ENCODE data around the gene KCNJ1. TPM values are rescaled to one million over a fixed set of nuclear protein-coding genes. Genes with fewer than 3 reads are reported as not detected.

The KCNJ1 gene
- total RNA-seq, 2 experiments from 2014 or later: not detected

- Mint-ChIP-seq H3K36me3 (ENCODE audit: low read depth) (peaks cover 3% of the 10 kb centered on the region), H3K9me3 (no peaks in the 10 kb centered on the region), H3K27ac (no peak overlapping the region), H3K4me3 (no peak overlapping the region), H3K27me3 (no peaks in the 10 kb centered on the region), H3K4me1 (ENCODE audit: low read depth) (peaks cover 1% of the 10 kb centered on the region)
- intact Hi-C loops (cut with micrococcal nuclease): no loop called here
- ChIA-PET CTCF (no interaction called here), POLR2A (interaction anchor here (0.9 kb wide), 1 partner anchor 12 kb away, joined by 3 read pairs; no protein-coding TSS in a partner anchor)
- no peak for ATAC-seq
- TF ChIP-seq, protein P1, sequence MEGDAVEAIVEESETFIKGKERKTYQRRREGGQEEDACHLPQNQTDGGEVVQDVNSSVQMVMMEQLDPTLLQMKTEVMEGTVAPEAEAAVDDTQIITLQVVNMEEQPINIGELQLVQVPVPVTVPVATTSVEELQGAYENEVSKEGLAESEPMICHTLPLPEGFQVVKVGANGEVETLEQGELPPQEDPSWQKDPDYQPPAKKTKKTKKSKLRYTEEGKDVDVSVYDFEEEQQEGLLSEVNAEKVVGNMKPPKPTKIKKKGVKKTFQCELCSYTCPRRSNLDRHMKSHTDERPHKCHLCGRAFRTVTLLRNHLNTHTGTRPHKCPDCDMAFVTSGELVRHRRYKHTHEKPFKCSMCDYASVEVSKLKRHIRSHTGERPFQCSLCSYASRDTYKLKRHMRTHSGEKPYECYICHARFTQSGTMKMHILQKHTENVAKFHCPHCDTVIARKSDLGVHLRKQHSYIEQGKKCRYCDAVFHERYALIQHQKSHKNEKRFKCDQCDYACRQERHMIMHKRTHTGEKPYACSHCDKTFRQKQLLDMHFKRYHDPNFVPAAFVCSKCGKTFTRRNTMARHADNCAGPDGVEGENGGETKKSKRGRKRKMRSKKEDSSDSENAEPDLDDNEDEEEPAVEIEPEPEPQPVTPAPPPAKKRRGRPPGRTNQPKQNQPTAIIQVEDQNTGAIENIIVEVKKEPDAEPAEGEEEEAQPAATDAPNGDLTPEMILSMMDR (IDR thresholded peaks at IDR 0.05): no peak
- DNase-seq: no peak
Measured at GRCh38 chr11:128824191-128825049, 42.7 kb downstream of the KCNJ1 start.

DNA sequence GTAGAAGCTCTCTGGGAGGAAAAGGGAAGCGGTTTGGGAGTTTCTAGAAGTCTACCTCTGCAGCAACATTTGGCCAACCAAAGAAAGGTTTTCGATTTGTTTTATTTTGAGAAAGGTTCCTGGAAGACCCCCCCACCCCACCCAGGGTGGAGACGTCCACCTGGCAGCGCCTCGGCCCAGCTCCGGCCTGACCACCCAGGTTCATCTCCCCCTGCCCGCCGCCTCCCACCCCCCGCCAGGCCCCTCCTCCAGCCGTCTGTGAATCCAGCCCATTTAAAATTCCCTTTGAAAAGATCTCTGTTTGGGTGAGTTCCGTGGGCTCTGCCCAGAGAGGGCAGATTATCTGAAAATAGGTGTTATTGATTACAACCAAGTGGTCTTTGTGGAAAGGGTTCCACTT is 43.3 kb downstream of the KCNJ1 start:
- POLR2A ChIA-PET: interaction anchor here (0.9 kb wide), 1 partner anchor 11 kb away, joined by 3 read pairs; no protein-coding TSS in a partner anchor
- ATAC-seq: no peak
- no peak overlapping the region for H3K4me3 Mint-ChIP-seq

DNA sequence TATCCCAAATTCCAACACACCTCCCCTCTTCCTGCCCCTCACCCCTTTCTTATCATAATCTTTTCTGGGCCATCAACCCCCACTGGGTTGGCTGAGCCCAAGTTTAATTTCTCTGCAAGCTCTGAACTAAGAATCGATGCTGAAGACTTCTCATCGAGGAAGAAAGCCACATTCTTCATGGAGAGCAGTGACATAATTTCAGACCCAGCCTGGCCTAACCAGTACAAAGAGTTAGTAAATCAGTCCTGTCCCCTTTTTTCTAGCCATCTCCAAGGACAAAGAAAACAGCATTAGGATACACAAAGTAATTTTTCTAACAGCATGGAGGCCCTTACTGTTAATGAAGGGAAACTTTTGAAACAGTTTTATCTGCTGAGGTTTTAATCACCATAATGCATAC is 45.0 kb downstream of the KCNJ1 start:
- Mint-ChIP-seq H3K27me3 (no peaks in the 10 kb centered on the region), H3K27ac (no peak overlapping the region), H3K4me3 (no peak overlapping the region), H3K4me1 (ENCODE audit: low read depth) (peaks cover 1% of the 10 kb centered on the region), H3K9me3 (no peaks in the 10 kb centered on the region), H3K36me3 (ENCODE audit: low read depth) (peaks cover 5% of the 10 kb centered on the region)
- DNase-seq (no peak), ATAC-seq (no peak)
- intact Hi-C loops (cut with micrococcal nuclease): no loop called here
- POLR2A ChIA-PET: no interaction called here
- CTCF ChIA-PET: interaction anchor here (1.2 to 1.6 kb wide), 2 partner anchors 9 to 664 kb away, joined by 4 to 5 read pairs; no protein-coding TSS in a partner anchor
- TF ChIP-seq, protein P1 (IDR thresholded peaks at IDR 0.05): no peak

More for the DNA sequence above, 43.3 kb downstream of the KCNJ1 start:
- Mint-ChIP-seq H3K36me3 (ENCODE audit: low read depth) (peaks cover 3% of the 10 kb centered on the region), H3K27me3 (no peaks in the 10 kb centered on the region), H3K9me3 (no peaks in the 10 kb centered on the region), H3K4me1 (ENCODE audit: low read depth) (peaks cover 1% of the 10 kb centered on the region), H3K27ac (no peak overlapping the region)
- no peak for DNase-seq
- TF ChIP-seq, protein P1 (IDR thresholded peaks at IDR 0.05): no peak
- intact Hi-C loops (cut with micrococcal nuclease): no loop called here
- CTCF ChIA-PET: interaction anchor here (0.6 kb wide), 1 partner anchor 658 kb away, joined by 3 read pairs; no protein-coding TSS in a partner anchor

DNA sequence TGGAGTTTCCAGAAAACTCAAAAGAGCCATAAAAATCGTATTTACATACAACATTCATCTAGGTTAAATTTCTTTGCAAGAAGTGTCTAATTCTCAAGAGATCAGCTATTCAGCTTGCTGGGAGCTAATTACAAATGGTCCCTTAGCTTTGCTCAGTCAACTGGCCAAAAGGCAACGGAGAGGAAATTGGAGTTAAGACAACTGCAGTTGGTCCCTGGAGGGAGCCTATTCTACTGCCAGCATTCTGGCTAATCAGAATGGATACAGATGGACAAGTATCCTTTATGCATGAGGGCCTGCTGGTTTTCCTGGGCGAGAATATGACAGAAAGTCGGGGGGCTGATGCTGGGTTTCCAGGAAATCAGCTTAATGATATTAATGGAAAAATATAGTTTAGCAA is 45.5 kb downstream of the KCNJ1 start:
- Mint-ChIP-seq H3K36me3 (ENCODE audit: low read depth) (peaks cover 5% of the 10 kb centered on the region), H3K27me3 (no peaks in the 10 kb centered on the region)

More for the DNA sequence above, 45.5 kb downstream of the KCNJ1 start:
- Mint-ChIP-seq H3K27ac (no peak overlapping the region), H3K4me3 (no peak overlapping the region), H3K4me1 (ENCODE audit: low read depth) (peaks cover 1% of the 10 kb centered on the region), H3K9me3 (no peaks in the 10 kb centered on the region)
- CTCF ChIA-PET: interaction anchor here (0.7 to 1.6 kb wide), 5 partner anchors 8 to 978 kb away, joined by 3 to 5 read pairs (median 3); no protein-coding TSS in a partner anchor
- intact Hi-C loops (cut with micrococcal nuclease): no loop called here
- POLR2A ChIA-PET: interaction anchor here (0.6 kb wide), 1 partner anchor 139 kb away, joined by 3 read pairs; no protein-coding TSS in a partner anchor
- TF ChIP-seq, protein P1 (IDR thresholded peaks at IDR 0.05): no peak
- no peak for DNase-seq
- ATAC-seq: no peak
